ENCODE data around the gene CBX4. TPM values are rescaled to one million over a fixed set of nuclear protein-coding genes. Genes with fewer than 3 reads are reported as not detected.

Gene CBX4
- total and polyA plus RNA-seq, 7 experiments from 2014 or later = 4.0 to 134 (median 78.3) TPM

DNA sequence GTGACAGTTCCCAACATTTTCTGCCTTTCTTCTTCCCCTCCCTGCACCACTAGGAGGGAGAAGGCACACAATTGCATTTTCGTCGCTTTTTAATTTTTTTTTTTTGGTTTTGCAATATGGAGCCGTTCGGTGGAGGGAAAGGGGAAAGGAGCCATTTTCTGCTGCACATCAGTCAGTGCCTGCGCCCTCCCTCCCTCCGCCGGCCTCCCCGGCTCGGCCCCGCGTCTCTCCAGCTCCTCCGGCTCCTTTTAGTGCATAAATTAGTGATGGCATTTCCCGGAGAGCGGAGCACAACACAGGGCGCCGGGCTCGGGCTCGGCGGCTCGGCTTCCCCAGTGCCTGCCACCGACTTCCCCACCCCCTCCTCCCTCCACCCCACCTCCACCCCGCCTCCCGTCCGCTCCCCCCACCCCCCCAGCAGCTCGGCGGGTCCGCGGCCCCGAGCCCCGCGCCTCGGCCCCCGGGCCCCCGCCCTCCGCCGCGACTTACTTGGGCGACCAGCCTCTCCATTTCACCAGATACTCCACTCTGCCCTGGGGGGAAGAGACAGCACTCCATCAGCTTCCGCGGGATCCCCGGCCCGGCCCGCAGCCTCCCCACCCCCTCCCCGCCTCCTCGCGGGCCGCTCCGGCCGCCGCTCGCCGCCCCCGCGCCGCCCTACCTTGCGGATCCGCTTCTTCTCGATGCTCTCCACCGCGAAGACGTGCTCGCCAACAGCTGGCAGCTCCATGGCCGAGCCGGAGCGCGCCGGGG lies 542 bp downstream of the CBX4 start:
- H3K9me3 Mint-ChIP-seq = peaks cover 0 to 6% (median 0%) of the 10 kb centered on the region in 11 donors
- Histone ChIP-seq H3K4me3 (ENCODE audit: low read length) (peak overlapping the region; percentile 78), H3K9me3 (ENCODE audit: control insufficient read depth in 2 of 3, low read length in 3 of 3) (no peaks in the 10 kb centered on the region), H3K36me3 (ENCODE audit: control insufficient read depth in 2 of 3, insufficient read depth in 3 of 3, low read length in 3 of 3) (peaks cover 5 to 24% (median 11%) of the 10 kb centered on the region in 3 experiments), H3K27me3 (ENCODE audit: control insufficient read depth in 2 of 2, insufficient read depth in 2 of 2, low read length in 2 of 2) (peaks cover 15 to 31% of the 10 kb centered on the region in 2 donors), H3K27ac (ENCODE audit: low read depth, low read length) (peak overlapping the region; percentile 78), H3K4me1 (ENCODE audit: control insufficient read depth in 2 of 2, insufficient read depth in 2 of 2, low read length in 2 of 2) (peaks cover 52 to 64% of the 10 kb centered on the region in 2 donors)
- POLR2A ChIA-PET = interaction anchor here (0.5 to 5.1 kb wide), 20 partner anchors 8 to 1400 kb away, joined by 3 to 51 read pairs (median 6); partner anchors contain the start of genes CBX2, CBX8, NDUFAF8 and TEPSIN
- peak overlapping the region; percentile 95 to 99 (median 97) for H3K27ac Mint-ChIP-seq
- H3K27me3 Mint-ChIP-seq = peaks cover 13 to 34% (median 18%) of the 10 kb centered on the region in 5 donors
- DNase-seq = peak in 8 of 9 donors; percentile 60 to 80 (median 76)
- peak; percentile 22 for ATAC-seq
- H3K4me3 Mint-ChIP-seq = peak overlapping the region; percentile 93 to 99 (median 96)
- H3K4me1 Mint-ChIP-seq = peaks cover 14 to 60% (median 30%) of the 10 kb centered on the region in 7 donors
- peaks cover 5 to 15% (median 9%) of the 10 kb centered on the region in 5 donors for H3K36me3 Mint-ChIP-seq
- CTCF ChIA-PET = interaction anchor here (1.2 to 1.4 kb wide), 2 partner anchors 26 to 46 kb away, joined by 4 read pairs; no protein-coding TSS in a partner anchor
- intact Hi-C loops (cut with micrococcal nuclease) = loop anchor here (1.0 to 5.0 kb wide), 11 partner anchors 23 to 309 kb away; partner anchors contain the start of genes CBX8 (in 2 of the 2), CCDC40 (in 1 of the 2) and EIF4A3 (in 1 of the 2)

DNA sequence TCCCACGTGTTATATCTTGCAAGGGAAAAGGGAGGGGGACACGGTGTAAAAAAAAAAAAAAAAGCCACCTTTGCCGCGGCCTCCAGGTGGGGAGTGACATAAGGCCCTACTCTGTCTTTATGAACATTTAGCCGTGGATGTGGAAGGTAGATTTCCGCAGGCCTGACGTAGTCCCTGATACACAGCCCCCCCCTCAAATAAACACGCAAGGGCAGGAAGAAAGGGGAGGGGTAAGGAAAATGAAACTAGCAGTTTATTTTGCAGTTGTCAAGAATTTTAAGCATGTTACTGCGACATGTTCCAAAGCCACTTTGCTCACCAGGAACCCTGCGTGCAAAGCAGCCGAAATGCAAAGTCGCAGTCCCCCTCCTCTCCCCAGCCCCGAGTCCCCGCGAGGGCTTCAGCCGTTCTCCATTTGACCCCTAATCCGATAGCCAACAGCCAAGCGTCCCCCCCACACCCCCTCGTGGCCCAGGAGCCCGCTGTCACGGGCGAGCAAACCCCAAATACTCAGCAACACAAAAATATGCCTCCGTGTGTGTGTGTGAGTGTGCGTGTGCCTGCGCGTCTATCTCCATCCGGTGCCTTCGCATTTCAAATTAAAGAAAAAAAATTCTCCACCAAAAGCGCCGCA lies 1.2 kb downstream of the CBX4 start:
- H3K36me3 Mint-ChIP-seq = peaks cover 5 to 17% (median 13%) of the 10 kb centered on the region in 5 donors
- CTCF ChIA-PET = interaction anchor here (0.6 kb wide), 1 partner anchor 8 kb away, joined by 3 read pairs; no protein-coding TSS in a partner anchor
- peak overlapping the region; percentile 95 to 99 (median 97) for H3K27ac Mint-ChIP-seq
- intact Hi-C loops (cut with micrococcal nuclease) = loop anchor here (1.0 to 5.0 kb wide), 7 partner anchors 27 to 309 kb away; partner anchors contain the start of genes CBX8 (in 1 of the 2) and EIF4A3 (in 1 of the 2)
- Histone ChIP-seq H3K36me3 (ENCODE audit: control insufficient read depth in 2 of 3, insufficient read depth in 3 of 3, low read length in 3 of 3) (peaks cover 5 to 29% (median 13%) of the 10 kb centered on the region in 3 experiments), H3K4me3 (ENCODE audit: low read length) (peak overlapping the region; percentile 78), H3K27me3 (ENCODE audit: control insufficient read depth in 2 of 2, insufficient read depth in 2 of 2, low read length in 2 of 2) (peaks cover 15 to 30% of the 10 kb centered on the region in 2 donors), H3K27ac (ENCODE audit: low read depth, low read length) (peak overlapping the region; percentile 78), H3K9me3 (ENCODE audit: control insufficient read depth in 2 of 3, low read length in 3 of 3) (no peaks in the 10 kb centered on the region), H3K4me1 (ENCODE audit: control insufficient read depth in 2 of 2, insufficient read depth in 2 of 2, low read length in 2 of 2) (peaks cover 50 to 61% of the 10 kb centered on the region in 2 donors)
- peak in 7 of 9 donors; percentile 31 to 78 (median 58) for DNase-seq
- H3K27me3 Mint-ChIP-seq = peaks cover 13 to 29% (median 14%) of the 10 kb centered on the region in 5 donors
- peak; percentile 15 for ATAC-seq
- peaks cover 18 to 60% (median 31%) of the 10 kb centered on the region in 7 donors for H3K4me1 Mint-ChIP-seq
- H3K9me3 Mint-ChIP-seq = peaks cover 0 to 6% (median 0%) of the 10 kb centered on the region in 11 donors
- H3K4me3 Mint-ChIP-seq = peak overlapping the region; percentile 93 to 99 (median 96)
- POLR2A ChIA-PET = interaction anchor here (0.5 to 5.1 kb wide), 23 partner anchors 8 to 1401 kb away, joined by 3 to 51 read pairs (median 6); partner anchors contain the start of genes CBX8, NDUFAF8 and TEPSIN

DNA sequence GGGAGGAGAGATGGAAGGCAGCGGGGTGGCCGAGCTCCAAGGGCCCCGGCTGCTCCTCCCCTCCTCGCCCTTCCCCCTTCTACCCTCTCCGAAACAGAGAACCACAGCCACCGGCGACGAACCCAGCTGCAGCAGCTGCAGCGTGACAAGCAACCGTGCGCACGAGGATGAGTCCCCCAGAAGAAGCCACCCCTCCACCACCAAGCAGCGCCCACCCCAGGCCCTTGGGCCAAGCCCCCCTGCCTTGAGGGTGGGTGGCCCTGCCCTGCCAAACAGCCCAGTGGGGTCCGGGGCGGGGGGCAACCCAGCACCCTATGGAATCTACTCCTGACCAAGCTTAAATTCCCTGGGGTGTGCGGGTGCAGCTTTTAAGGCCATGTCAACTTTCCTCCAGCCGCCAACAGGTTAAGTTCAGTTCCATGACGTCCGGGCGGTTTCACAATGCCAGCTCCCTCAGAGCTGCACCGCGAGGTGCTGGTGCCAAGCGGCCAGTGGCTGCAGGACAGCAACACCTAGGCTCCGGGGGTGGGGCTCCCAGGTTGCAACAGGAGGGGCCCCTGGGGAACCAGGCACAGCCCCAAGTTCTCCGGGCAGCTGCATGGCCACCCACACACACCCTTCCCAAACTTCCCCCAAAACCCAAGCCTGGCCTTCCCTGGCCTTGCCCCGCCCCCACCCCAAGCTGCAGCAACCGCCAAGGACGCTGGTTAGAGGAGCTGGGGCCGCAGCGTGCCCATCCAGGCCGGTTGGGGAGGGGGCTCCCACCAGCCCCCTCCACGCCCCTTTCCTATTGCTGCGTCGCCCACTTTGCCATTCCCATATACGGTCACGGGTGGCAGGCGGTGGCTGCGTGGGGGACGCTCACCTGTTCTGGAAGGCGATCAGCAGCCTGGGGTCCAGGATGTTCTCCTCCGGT lies 2.0 kb downstream of the CBX4 start:
- POLR2A ChIA-PET = interaction anchor here (0.7 to 2.9 kb wide), 15 partner anchors 15 to 1258 kb away, joined by 3 to 16 read pairs (median 4); partner anchors contain the start of gene CBX8

DNA sequence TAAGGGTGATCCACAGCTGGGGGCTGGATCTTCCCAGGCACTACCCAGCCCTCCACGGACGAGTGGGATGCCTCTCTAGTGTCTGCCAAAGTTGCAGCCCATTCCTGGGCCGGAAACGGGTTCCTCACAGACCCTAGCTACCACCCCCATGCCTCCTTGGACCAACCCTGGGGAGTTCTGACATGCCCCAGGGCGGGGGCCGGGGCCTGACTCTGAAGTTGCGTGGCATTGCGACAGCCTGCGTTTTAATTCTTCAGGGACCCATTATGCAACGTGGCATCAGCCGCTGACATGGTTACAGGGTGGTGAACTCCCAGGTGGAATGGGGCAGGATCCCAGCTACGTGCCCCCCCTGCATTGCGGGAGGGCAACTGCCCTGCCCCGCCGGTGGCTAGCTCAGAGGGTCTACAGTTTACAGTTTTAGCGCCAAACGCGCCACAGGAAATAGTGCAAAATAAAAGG lies 2.7 kb downstream of the CBX4 start:
- peaks cover 0 to 6% (median 0%) of the 10 kb centered on the region in 11 donors for H3K9me3 Mint-ChIP-seq
- peak overlapping the region; percentile 78 for H3K4me3 ChIP-seq (ENCODE audit: low read length)
- H3K9me3 ChIP-seq (ENCODE audit: control insufficient read depth in 2 of 3, low read length in 3 of 3) = no peaks in the 10 kb centered on the region
- H3K27ac ChIP-seq (ENCODE audit: low read depth, low read length) = no peak overlapping the region
- peaks cover 5 to 19% (median 14%) of the 10 kb centered on the region in 5 donors for H3K36me3 Mint-ChIP-seq
- DNase-seq (no peak), ATAC-seq (no peak)
- H3K4me3 Mint-ChIP-seq = peak overlapping the region; percentile 76 to 99 (median 96)
- H3K27ac Mint-ChIP-seq = peak overlapping the region in 3 of 9 donors; percentile 32 to 62 (median 53)
- ChIA-PET CTCF (no interaction called here), POLR2A (interaction anchor here (0.6 to 2.9 kb wide), 15 partner anchors 15 to 155 kb away, joined by 3 to 16 read pairs (median 4); partner anchors contain the start of gene CBX8)
- intact Hi-C loops (cut with micrococcal nuclease) = loop anchor here (2.0 to 5.0 kb wide), 3 partner anchors 90 to 311 kb away; partner anchors contain the start of gene EIF4A3 (in 1 of the 2)
- H3K36me3 ChIP-seq (ENCODE audit: control insufficient read depth in 2 of 3, insufficient read depth in 3 of 3, low read length in 3 of 3) = peaks cover 5 to 32% (median 13%) of the 10 kb centered on the region in 3 experiments
- peaks cover 13 to 50% (median 25%) of the 10 kb centered on the region in 7 donors for H3K4me1 Mint-ChIP-seq
- H3K4me1 ChIP-seq (ENCODE audit: control insufficient read depth in 2 of 2, insufficient read depth in 2 of 2, low read length in 2 of 2) = peaks cover 38 to 53% of the 10 kb centered on the region in 2 donors
- peaks cover 4 to 15% of the 10 kb centered on the region in 2 donors for H3K27me3 ChIP-seq (ENCODE audit: control insufficient read depth in 2 of 2, insufficient read depth in 2 of 2, low read length in 2 of 2)
- peaks cover 0 to 17% (median 3%) of the 10 kb centered on the region in 5 donors for H3K27me3 Mint-ChIP-seq

More for the DNA sequence above, 2.0 kb downstream of the CBX4 start:
- H3K27me3 Mint-ChIP-seq = peaks cover 6 to 21% (median 8%) of the 10 kb centered on the region in 5 donors
- H3K36me3 Mint-ChIP-seq = peaks cover 5 to 19% (median 14%) of the 10 kb centered on the region in 5 donors
- Histone ChIP-seq H3K36me3 (ENCODE audit: control insufficient read depth in 2 of 3, insufficient read depth in 3 of 3, low read length in 3 of 3) (peaks cover 5 to 32% (median 13%) of the 10 kb centered on the region in 3 experiments), H3K4me3 (ENCODE audit: low read length) (peak overlapping the region; percentile 78), H3K4me1 (ENCODE audit: control insufficient read depth in 2 of 2, insufficient read depth in 2 of 2, low read length in 2 of 2) (peaks cover 45 to 60% of the 10 kb centered on the region in 2 donors), H3K27ac (ENCODE audit: low read depth, low read length) (peak overlapping the region; percentile 78), H3K27me3 (ENCODE audit: control insufficient read depth in 2 of 2, insufficient read depth in 2 of 2, low read length in 2 of 2) (peaks cover 10 to 22% of the 10 kb centered on the region in 2 donors), H3K9me3 (ENCODE audit: control insufficient read depth in 2 of 3, low read length in 3 of 3) (no peaks in the 10 kb centered on the region)
- intact Hi-C loops (cut with micrococcal nuclease) = loop anchor here (2.0 to 5.0 kb wide), 3 partner anchors 90 to 310 kb away; partner anchors contain the start of gene EIF4A3 (in 1 of the 2)
- peak overlapping the region; percentile 95 to 99 (median 97) for H3K27ac Mint-ChIP-seq
- H3K4me1 Mint-ChIP-seq = peaks cover 19 to 55% (median 28%) of the 10 kb centered on the region in 7 donors
- DNase-seq (peak in 6 of 9 donors; percentile 21 to 62 (median 38)), ATAC-seq (no peak)
- CTCF ChIA-PET = interaction anchor here (0.6 to 0.8 kb wide), 2 partner anchors 9 to 44 kb away, joined by 3 read pairs; no protein-coding TSS in a partner anchor
- H3K4me3 Mint-ChIP-seq = peak overlapping the region; percentile 93 to 99 (median 96)
- H3K9me3 Mint-ChIP-seq = peaks cover 0 to 6% (median 0%) of the 10 kb centered on the region in 11 donors

DNA sequence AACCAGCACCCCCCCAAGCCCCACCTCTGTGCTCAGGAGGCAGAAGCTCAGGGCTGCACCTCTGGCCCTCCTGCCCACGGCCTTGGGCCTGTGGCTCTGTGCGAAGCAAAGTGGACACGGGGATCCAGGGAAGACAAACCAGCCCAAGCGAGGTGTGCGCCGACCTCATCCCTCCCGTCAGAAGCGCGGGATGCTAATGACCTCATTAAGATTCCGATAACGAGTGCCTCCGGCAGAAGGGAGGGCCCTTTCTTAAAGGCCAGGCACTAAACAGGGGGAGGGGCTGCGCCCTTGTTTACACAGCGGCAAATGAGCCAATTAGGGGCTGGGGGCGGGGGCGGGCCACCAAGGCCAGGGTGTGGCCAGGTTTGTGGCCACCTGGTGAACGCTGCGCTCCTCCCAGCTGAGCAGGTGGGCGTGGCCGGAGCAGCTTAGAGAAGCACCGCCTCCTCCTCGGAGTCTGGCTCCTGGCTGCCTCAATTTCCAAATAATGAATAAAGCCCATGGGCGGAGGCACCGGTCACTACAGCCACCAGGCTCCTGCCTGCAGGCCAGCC lies 3.2 kb downstream of the CBX4 start:
- Mint-ChIP-seq H3K36me3 (peaks cover 5 to 22% (median 14%) of the 10 kb centered on the region in 5 donors), H3K4me1 (peaks cover 13 to 49% (median 27%) of the 10 kb centered on the region in 7 donors), H3K4me3 (peak overlapping the region in 5 of 10 donors; percentile 93 to 99 (median 97)), H3K9me3 (peaks cover 0 to 6% (median 0%) of the 10 kb centered on the region in 11 donors), H3K27ac (no peak overlapping the region), H3K27me3 (peaks cover 0 to 12% (median 3%) of the 10 kb centered on the region in 5 donors)
- ATAC-seq (no peak), DNase-seq (no peak)
- H3K9me3 ChIP-seq (ENCODE audit: control insufficient read depth in 2 of 3, low read length in 3 of 3) = no peaks in the 10 kb centered on the region
- H3K4me3 ChIP-seq (ENCODE audit: low read length) = peak overlapping the region; percentile 78
- peaks cover 5 to 32% (median 13%) of the 10 kb centered on the region in 3 experiments for H3K36me3 ChIP-seq (ENCODE audit: control insufficient read depth in 2 of 3, insufficient read depth in 3 of 3, low read length in 3 of 3)
- H3K27me3 ChIP-seq (ENCODE audit: control insufficient read depth in 2 of 2, insufficient read depth in 2 of 2, low read length in 2 of 2) = peaks cover 0 to 11% of the 10 kb centered on the region in 2 donors
- peaks cover 33 to 48% of the 10 kb centered on the region in 2 donors for H3K4me1 ChIP-seq (ENCODE audit: control insufficient read depth in 2 of 2, insufficient read depth in 2 of 2, low read length in 2 of 2)
- ChIA-PET POLR2A (interaction anchor here (0.6 to 2.9 kb wide), 14 partner anchors 8 to 156 kb away, joined by 3 to 16 read pairs (median 4); partner anchors contain the start of gene CBX8), CTCF (interaction anchor here (1.0 to 1.1 kb wide), 2 partner anchors 10 to 94 kb away, joined by 3 read pairs; no protein-coding TSS in a partner anchor)
- intact Hi-C loops (cut with micrococcal nuclease) = loop anchor here (2.0 to 5.0 kb wide), 3 partner anchors 89 to 311 kb away; partner anchors contain the start of gene EIF4A3 (in 1 of the 2)
- H3K27ac ChIP-seq (ENCODE audit: low read depth, low read length) = no peak overlapping the region
